Activated CD4-positive, alpha-beta T cell treated with anti-CD3 and anti-CD28 coated beads for 36 hours (primary cell): ENCODE data around the gene BEST4. TPM values are rescaled to one million over a fixed set of nuclear protein-coding genes. Genes with fewer than 3 reads are reported as not detected.

ENCODE experiments used
- ATAC-seq: fragments of 200-7000 bp; cut with Tn5 transposase; one replicate; pipeline ENCODE4 v1.10.0; 2021; ENCODE audit warnings: mild to moderate bottlenecking, moderate library complexity
- CTCF ChIA-PET: fragments of 350-600 bp; sonication (Branson Sonifier 250); formaldehyde crosslinking; loops from one replicate; lab custom pipeline; 2021; ENCODE audit warnings: antibody characterized with exemption; lab: Charles Lee
- POLR2A ChIA-PET: fragments of 350-600 bp; sonication (Branson Sonifier 250); formaldehyde crosslinking; loops from one replicate; lab custom pipeline; 2021; ENCODE audit warnings: antibody characterized with exemption, inconsistent platforms; lab: Charles Lee
- DNase-seq: peaks from one replicate; pipeline ENCODE4 v3.0.0-alpha.2; 2020
- H3K27ac Mint-ChIP-seq: one replicate; pipeline ENCODE4 v1.8.0; 2021; ENCODE audit warnings: mixed read lengths
- H3K27me3 Mint-ChIP-seq: one replicate; pipeline ENCODE4 v1.8.0; 2021; ENCODE audit warnings: mixed read lengths
- H3K36me3 Mint-ChIP-seq: one replicate; pipeline ENCODE4 v1.8.0; 2021; ENCODE audit warnings: low read depth, mixed read lengths
- H3K4me1 Mint-ChIP-seq: one replicate; pipeline ENCODE4 v1.8.0; 2021; ENCODE audit warnings: mixed read lengths
- H3K4me3 Mint-ChIP-seq: one replicate; pipeline ENCODE4 v1.8.0; 2021; ENCODE audit warnings: mild to moderate bottlenecking, moderate library complexity, mixed read lengths
- H3K9me3 Mint-ChIP-seq: one replicate; pipeline ENCODE4 v1.8.0; 2021; ENCODE audit warnings: low read depth, mixed read lengths
- intact Hi-C, 2 experiments: fragments of 100-400 bp; cut with DNase I in 1 of 2; cut with micrococcal nuclease in 1 of 2; formaldehyde crosslinking; loops; one replicate each; pipeline versions ENCODE4 v1.14.2 to v1.15.1; 2022 to 2024; cut with DNase I, micrococcal nuclease
- total RNA-seq, 2 experiments: library from RNA; stranded (reverse); gene quantifications; one replicate each; pipeline ENCODE4 v1.2.3, GENCODE V29; 2021

Gene BEST4
- total RNA-seq, 2 experiments from 2014 or later: 0.69 to 0.71 TPM

GRCh38 chr1:44786138-44786840 lies 1.7 kb downstream of the BEST4 start:
- Mint-ChIP-seq H3K4me1 (peaks cover 31% of the 10 kb centered on the region), H3K9me3 (no peaks in the 10 kb centered on the region), H3K27ac (peak overlapping the region; percentile 69), H3K27me3 (no peaks in the 10 kb centered on the region), H3K36me3 (peaks cover 16% of the 10 kb centered on the region), H3K4me3 (peak overlapping the region; percentile 66)
- DNase-seq (peak; percentile 85), ATAC-seq (peak; percentile 73)
- ChIA-PET CTCF (interaction anchor here (0.5 to 3.3 kb wide), 14 partner anchors 11 to 703 kb away, joined by 3 to 13 read pairs (median 4); partner anchors contain the start of genes BTBD19, RNU5D-1 and RPS8), POLR2A (interaction anchor here (0.6 to 3.2 kb wide), 7 partner anchors 10 to 64 kb away, joined by 3 to 29 read pairs (median 5); partner anchors contain the start of genes PLK3, RNU5D-1 and RPS8)
- intact Hi-C loops: loop anchor here (1.0 to 5.0 kb wide), 4 partner anchors 33 to 226 kb away; partner anchors contain the start of genes HECTD3 (in 1 of the 2) and UROD (in 1 of the 2)

GRCh38 chr1:44785501-44786137 lies 2.4 kb downstream of the BEST4 start:
- Mint-ChIP-seq H3K27me3 (no peaks in the 10 kb centered on the region), H3K4me3 (peak overlapping the region; percentile 66), H3K4me1 (peaks cover 34% of the 10 kb centered on the region), H3K27ac (peak overlapping the region; percentile 69), H3K36me3 (peaks cover 22% of the 10 kb centered on the region), H3K9me3 (no peaks in the 10 kb centered on the region)
- POLR2A ChIA-PET: interaction anchor here (1.3 to 3.2 kb wide), 5 partner anchors 10 to 64 kb away, joined by 13 to 29 read pairs (median 16); partner anchors contain the start of genes RNU5D-1 and RPS8
- ATAC-seq (no peak), DNase-seq (no peak)
- intact Hi-C loops: loop anchor here (1.0 to 5.0 kb wide), 4 partner anchors 34 to 227 kb away; partner anchors contain the start of genes HECTD3 (in 1 of the 2) and UROD (in 1 of the 2)
- CTCF ChIA-PET: interaction anchor here (0.7 to 3.3 kb wide), 17 partner anchors 10 to 703 kb away, joined by 3 to 13 read pairs (median 4); partner anchors contain the start of genes BTBD19, RNU5D-1 and RPS8

- Mint-ChIP-seq H3K36me3 (peaks cover 28% of the 10 kb centered on the region), H3K9me3 (no peaks in the 10 kb centered on the region), H3K27ac (peak overlapping the region; percentile 60), H3K4me1 (peaks cover 37% of the 10 kb centered on the region), H3K27me3 (no peaks in the 10 kb centered on the region), H3K4me3 (peak overlapping the region; percentile 54)
- intact Hi-C loops: loop anchor here in 1 of 2 experiments (5.0 kb wide), 1 partner anchor 227 kb away; the partner anchor contains the start of genes HECTD3 and UROD
- ChIA-PET POLR2A (interaction anchor here (1.0 to 2.9 kb wide), 8 partner anchors 10 to 226 kb away, joined by 3 to 18 read pairs (median 10); partner anchors contain the start of genes HECTD3, PLK3, RNU5D-1 and RPS8), CTCF (interaction anchor here (0.7 to 3.3 kb wide), 23 partner anchors 9 to 706 kb away, joined by 3 to 13 read pairs (median 4); partner anchors contain the start of genes BTBD19, HECTD3, RNU5D-1 and RPS8)
- DNase-seq (no peak), ATAC-seq (no peak)
Measured at GRCh38 chr1:44785029-44785380, 3.0 kb downstream of the BEST4 start.

- Mint-ChIP-seq H3K36me3 (peaks cover 34% of the 10 kb centered on the region), H3K9me3 (no peaks in the 10 kb centered on the region), H3K4me1 (peaks cover 37% of the 10 kb centered on the region), H3K27me3 (no peaks in the 10 kb centered on the region), H3K27ac (peak overlapping the region; percentile 60), H3K4me3 (peak overlapping the region; percentile 56)
- DNase-seq: peak; percentile 50
- POLR2A ChIA-PET: interaction anchor here (0.5 to 2.9 kb wide), 10 partner anchors 9 to 246 kb away, joined by 3 to 18 read pairs (median 5); partner anchors contain the start of genes HECTD3, PLK3, RNU5D-1 and RPS8
- intact Hi-C loops: loop anchor here (1.0 to 5.0 kb wide), 2 partner anchors 9 to 228 kb away; partner anchors contain the start of genes HECTD3 (in 1 of the 2), RPS8 (in 1 of the 2) and UROD (in 1 of the 2)
- CTCF ChIA-PET: interaction anchor here (0.7 to 3.3 kb wide), 21 partner anchors 9 to 707 kb away, joined by 3 to 13 read pairs (median 4); partner anchors contain the start of genes BTBD19, HECTD3, RNU5D-1 and RPS8
- ATAC-seq: peak; percentile 46
Measured at GRCh38 chr1:44784094-44785028, 3.6 kb downstream of the BEST4 start.

- intact Hi-C loops: loop anchor here in 1 of 2 experiments (1.0 kb wide), 1 partner anchor 8 kb away; the partner anchor contains the start of gene RPS8
- Mint-ChIP-seq H3K9me3 (no peaks in the 10 kb centered on the region), H3K27me3 (no peaks in the 10 kb centered on the region), H3K27ac (peak overlapping the region; percentile 27), H3K4me1 (peaks cover 43% of the 10 kb centered on the region), H3K36me3 (peaks cover 40% of the 10 kb centered on the region), H3K4me3 (peak overlapping the region; percentile 56)
- DNase-seq (no peak), ATAC-seq (no peak)
- POLR2A ChIA-PET: interaction anchor here (1.0 to 2.9 kb wide), 6 partner anchors 9 to 227 kb away, joined by 3 to 18 read pairs (median 8); partner anchors contain the start of genes HECTD3 and RNU5D-1
- CTCF ChIA-PET: interaction anchor here (0.9 to 3.3 kb wide), 10 partner anchors 9 to 227 kb away, joined by 3 to 13 read pairs (median 4); partner anchors contain the start of genes BTBD19, HECTD3 and RNU5D-1
Measured at GRCh38 chr1:44783697-44784093, 4.3 kb downstream of the BEST4 start.

- Mint-ChIP-seq H3K36me3 (peaks cover 70% of the 10 kb centered on the region), H3K9me3 (no peaks in the 10 kb centered on the region), H3K4me3 (no peak overlapping the region), H3K27ac (no peak overlapping the region), H3K4me1 (peaks cover 50% of the 10 kb centered on the region), H3K27me3 (no peaks in the 10 kb centered on the region)
- no peak for ATAC-seq
- POLR2A ChIA-PET: interaction anchor here (0.6 to 2.1 kb wide), 6 partner anchors 9 to 59 kb away, joined by 3 to 11 read pairs (median 4); partner anchors contain the start of gene BTBD19
- DNase-seq: no peak
- intact Hi-C loops: no loop called here
- CTCF ChIA-PET: interaction anchor here (0.6 to 1.0 kb wide), 5 partner anchors 10 to 1838 kb away, joined by 3 to 5 read pairs (median 3); partner anchors contain the start of genes ARMH1, PLK3 and TMEM53
Measured at GRCh38 chr1:44780583-44781121, 7.3 kb downstream of the BEST4 start.

GRCh38 chr1:44778705-44779576 lies 9.0 kb downstream of the BEST4 start:
- CTCF ChIA-PET: interaction anchor here (0.7 kb wide), 1 partner anchor 25 kb away, joined by 3 read pairs; no protein-coding TSS in a partner anchor

GRCh38 chr1:44777969-44778635 lies 9.9 kb downstream of the BEST4 start:
- H3K4me3 Mint-ChIP-seq: peak overlapping the region; percentile 96
- peak overlapping the region; percentile 84 for H3K27ac Mint-ChIP-seq
- POLR2A ChIA-PET: interaction anchor here (0.6 to 1.4 kb wide), 6 partner anchors 12 to 298 kb away, joined by 3 to 10 read pairs (median 4); no protein-coding TSS in a partner anchor

More at GRCh38 chr1:44778705-44779576, 9.0 kb downstream of the BEST4 start:
- POLR2A ChIA-PET: interaction anchor here (0.6 kb wide), 2 partner anchors 47 to 299 kb away, joined by 3 to 4 read pairs; no protein-coding TSS in a partner anchor
- H3K27ac Mint-ChIP-seq: peak overlapping the region; percentile 84
- peak overlapping the region; percentile 96 for H3K4me3 Mint-ChIP-seq
- H3K9me3 Mint-ChIP-seq: no peaks in the 10 kb centered on the region
- intact Hi-C loops: loop anchor here in 1 of 2 experiments (5.0 kb wide), 2 partner anchors 713 to 743 kb away; partner anchors contain the start of genes PRDX1 and TESK2
- ATAC-seq (no peak), DNase-seq (no peak)
- no peaks in the 10 kb centered on the region for H3K27me3 Mint-ChIP-seq
- peaks cover 46% of the 10 kb centered on the region for H3K4me1 Mint-ChIP-seq
- peaks cover 76% of the 10 kb centered on the region for H3K36me3 Mint-ChIP-seq

More at GRCh38 chr1:44777969-44778635, 9.9 kb downstream of the BEST4 start:
- intact Hi-C loops: loop anchor here (2.0 to 5.0 kb wide), 3 partner anchors 31 to 744 kb away; partner anchors contain the start of genes BTBD19 (in 1 of the 2), PRDX1 (in 1 of the 2) and TESK2 (in 1 of the 2)
- DNase-seq (no peak), ATAC-seq (no peak)
- CTCF ChIA-PET: interaction anchor here (0.7 kb wide), 1 partner anchor 26 kb away, joined by 3 read pairs; no protein-coding TSS in a partner anchor
- H3K4me1 Mint-ChIP-seq: peaks cover 40% of the 10 kb centered on the region
- no peaks in the 10 kb centered on the region for H3K9me3 Mint-ChIP-seq
- peaks cover 73% of the 10 kb centered on the region for H3K36me3 Mint-ChIP-seq
- H3K27me3 Mint-ChIP-seq: no peaks in the 10 kb centered on the region
